PC-3 (cell line): ENCODE measurements around the gene CLCN4. TPM values are rescaled to one million over a fixed set of nuclear protein-coding genes. Genes with fewer than 3 reads are reported as not detected.

Source experiments
- ATAC-seq: fragments of 200-7000 bp; cut with Tn5 transposase; 2 replicates; pipeline ENCODE4 v1.9.1; 2020; ENCODE audit warnings: mild to moderate bottlenecking, moderate library complexity
- BruUV-seq: library from RNA; stranded (reverse); fragments of 400-500 nt; replicated peaks from 2 replicates; lab custom pipeline; 2021; lab: Mats Ljungman, UMichigan
- CTCF ChIA-PET: fragments of 300-600 bp; sonication (Branson Sonifier 250); formaldehyde crosslinking; loops from one replicate; lab custom pipeline; 2022; ENCODE audit warnings: antibody characterized with exemption; lab: Charles Lee
- POLR2A ChIA-PET: fragments of 300-600 bp; sonication (Branson Sonifier 250); formaldehyde crosslinking; loops from one replicate; lab custom pipeline; 2022; ENCODE audit warnings: antibody characterized with exemption; ENCODE audit not compliant: unreplicated experiment; lab: Charles Lee
- DNase-seq: peaks from one replicate; pipeline ENCODE4 v3.0.0-alpha.2; 2015
- H2AFZ ChIP-seq: fragments of 300-600 bp; sonication (generic); 2 replicates; pipeline ENCODE4 v1.6.0; 2016; ENCODE audit warnings: antibody characterized with exemption, low read length
- H3F3A ChIP-seq: fragments of 300-600 bp; sonication (generic); one replicate; pipeline ENCODE4 v1.6.0; 2017; ENCODE audit warnings: antibody characterized with exemption, low read length, control low read depth, mild to moderate bottlenecking; ENCODE audit not compliant: unreplicated experiment
- H3K27ac ChIP-seq: fragments of 300-600 bp; sonication (generic); 2 replicates; pipeline ENCODE4 v1.5.1; 2016; ENCODE audit warnings: mild to moderate bottlenecking, low read length
- H3K27me3 ChIP-seq: fragments of 300-600 bp; sonication (generic); 2 replicates; pipeline ENCODE4 v1.6.1; 2016; ENCODE audit warnings: low read length, mixed read lengths
- H3K36me3 ChIP-seq: fragments of 300-600 bp; sonication (generic); 2 replicates; pipeline ENCODE4 v1.6.1; 2016; ENCODE audit warnings: low read depth, mixed run types, low read length, mixed read lengths
- H3K4me1 ChIP-seq: fragments of 300-600 bp; sonication (generic); 2 replicates; pipeline ENCODE4 v1.5.1; 2016; ENCODE audit warnings: low read length; ENCODE audit not compliant: insufficient read depth
- H3K4me2 ChIP-seq: fragments of 300-600 bp; sonication (generic); 2 replicates; pipeline ENCODE4 v1.6.0; 2016; ENCODE audit warnings: low read length
- H3K4me3 ChIP-seq: fragments of 300-600 bp; sonication (generic); 2 replicates; pipeline ENCODE4 v1.5.1; 2016; ENCODE audit warnings: mild to moderate bottlenecking, low read length, mixed read lengths
- H3K79me2 ChIP-seq: fragments of 300-600 bp; sonication (generic); 2 replicates; pipeline ENCODE4 v1.6.1; 2017; ENCODE audit warnings: low read length, mixed read lengths
- H3K9ac ChIP-seq: fragments of 300-600 bp; sonication (generic); 2 replicates; pipeline ENCODE4 v1.6.0; 2016; ENCODE audit warnings: mild to moderate bottlenecking, low read length
- H3K9me2 ChIP-seq: fragments of 300-600 bp; sonication (generic); replicated peaks from 2 replicates; pipeline ENCODE4 v1.6.1; 2016; ENCODE audit warnings: mixed run types, low read length, mixed read lengths
- H3K9me3 ChIP-seq: fragments of 300-600 bp; sonication (generic); 2 replicates; pipeline ENCODE4 v1.6.1; 2016; ENCODE audit warnings: low read length, mixed read lengths
- H4K20me1 ChIP-seq: fragments of 300-600 bp; sonication (generic); 2 replicates; pipeline ENCODE4 v1.6.1; 2016; ENCODE audit warnings: low read length, mixed read lengths
- CTCF ChIP-seq: fragments of 300-600 bp; sonication (generic); conservative IDR thresholded peaks from 2 replicates; pipeline ENCODE4 v1.5.1; 2017; ENCODE audit warnings: antibody characterized with exemption, low read depth, mild to moderate bottlenecking, low read length
- EZH2 ChIP-seq: fragments of 300-600 bp; sonication (generic); IDR thresholded peaks from one replicate; pipeline ENCODE4 v1.6.1; 2017; ENCODE audit warnings: antibody characterized with exemption, mild to moderate bottlenecking, low read length; ENCODE audit not compliant: unreplicated experiment
- EZH2phosphoT487 ChIP-seq: fragments of 300-600 bp; sonication (generic); IDR thresholded peaks from 2 replicates; pipeline ENCODE4 v1.6.1; 2018; ENCODE audit warnings: mild to moderate bottlenecking, antibody characterized with exemption, low read length, borderline replicate concordance
- intact Hi-C: fragments of 100-400 bp; cut with micrococcal nuclease; formaldehyde crosslinking; loops from 2 replicates; pipeline ENCODE4 v1.9.0; 2023
- total RNA-seq: library from RNA; depleted of rRNA; stranded (reverse); fragments of >200 nt; gene quantifications from 2 replicates; pipeline ENCODE4 v1.2.3, GENCODE V29; 2014

CLCN4 gene
- total RNA-seq, 1 experiment from 2014 or later, result 13.7 TPM

- peak overlapping the region; percentile 61 for H3K9ac ChIP-seq
- H3K4me1 ChIP-seq, result peaks cover 7% of the 10 kb centered on the region
- intact Hi-C loops, result loop anchor here (1.0 to 10.0 kb wide), 4 partner anchors 136 to 914 kb away; no protein-coding TSS in a partner anchor
- ChIA-PET CTCF (interaction anchor here (0.6 to 1.4 kb wide), 4 partner anchors 64 to 568 kb away, joined by 7 to 10 read pairs (median 8); no protein-coding TSS in a partner anchor), POLR2A (interaction anchor here (0.7 to 1.1 kb wide), 2 partner anchors 408 to 430 kb away, joined by 3 to 4 read pairs; partner anchors contain the start of gene MID1)
- H3K4me2 ChIP-seq, result peak overlapping the region; percentile 43; the same call in 1 of the 2 replicates
- H3F3A ChIP-seq, result no peaks in the 10 kb centered on the region
- no peaks in the 10 kb centered on the region for H3K9me3 ChIP-seq
- BruUV-seq, result no TSS peak
- no peak overlapping the region for H3K4me3 ChIP-seq
- ATAC-seq (peak; percentile 86), DNase-seq (peak; percentile 77)
- no peaks in the 10 kb centered on the region for H4K20me1 ChIP-seq
- H2AFZ ChIP-seq, result no peak overlapping the region
- no peaks in the 10 kb centered on the region for H3K79me2 ChIP-seq
- no peaks in the 10 kb centered on the region for H3K36me3 ChIP-seq
- no peaks in the 10 kb centered on the region for H3K27me3 ChIP-seq
- TF ChIP-seq EZH2 (no peak), CTCF (peak; percentile 65)
- H3K27ac ChIP-seq, result peak overlapping the region; percentile 70
- no peaks in the 10 kb centered on the region for H3K9me2 ChIP-seq
Observed at GRCh38 chrX:10190367-10190766, 33.6 kb downstream of the CLCN4 start.

- no peak overlapping the region for H3K9ac ChIP-seq
- no peaks in the 10 kb centered on the region for H3F3A ChIP-seq
- POLR2A ChIA-PET, result no interaction called here
- CTCF ChIA-PET, result no interaction called here
- no peaks in the 10 kb centered on the region for H3K9me2 ChIP-seq
- TF ChIP-seq EZH2phosphoT487 (no peak), EZH2 (no peak), CTCF (no peak)
- H3K27me3 ChIP-seq, result no peaks in the 10 kb centered on the region
- H3K36me3 ChIP-seq, result no peaks in the 10 kb centered on the region
- H4K20me1 ChIP-seq, result no peaks in the 10 kb centered on the region
- no peaks in the 10 kb centered on the region for H3K79me2 ChIP-seq
- H2AFZ ChIP-seq, result no peak overlapping the region
- H3K27ac ChIP-seq, result no peak overlapping the region
- BruUV-seq, result no TSS peak
- no peaks in the 10 kb centered on the region for H3K9me3 ChIP-seq
- ATAC-seq (no peak), DNase-seq (no peak)
- peaks cover 7% of the 10 kb centered on the region for H3K4me1 ChIP-seq
- no peak overlapping the region for H3K4me3 ChIP-seq
- no peak overlapping the region for H3K4me2 ChIP-seq
- intact Hi-C loops, result loop anchor here (10.0 kb wide), 1 partner anchor 911 kb away; no protein-coding TSS in a partner anchor
Observed at GRCh38 chrX:10193587-10193986, 36.8 kb downstream of the CLCN4 start.

GRCh38 chrX:10195425-10195824, 38.6 kb downstream of the CLCN4 start:
- Histone ChIP-seq H3K27ac (no peak overlapping the region), H4K20me1 (no peaks in the 10 kb centered on the region), H3K27me3 (no peaks in the 10 kb centered on the region), H3K4me1 (no peaks in the 10 kb centered on the region; the same call in 1 of the 2 replicates), H3K9me3 (no peaks in the 10 kb centered on the region), H3K36me3 (no peaks in the 10 kb centered on the region), H3K4me2 (no peak overlapping the region), H3K4me3 (no peak overlapping the region), H3K79me2 (no peaks in the 10 kb centered on the region), H3K9ac (no peak overlapping the region), H3K9me2 (no peaks in the 10 kb centered on the region), H3F3A (no peaks in the 10 kb centered on the region), H2AFZ (no peak overlapping the region)
- no peak for TF ChIP-seq CTCF
- TF ChIP-seq EZH2, result no peak
- no peak for TF ChIP-seq EZH2phosphoT487
- intact Hi-C loops, result loop anchor here (10.0 kb wide), 1 partner anchor 909 kb away; no protein-coding TSS in a partner anchor
- ChIA-PET CTCF (no interaction called here), POLR2A (interaction anchor here (0.5 kb wide), 1 partner anchor 424 kb away, joined by 3 read pairs; no protein-coding TSS in a partner anchor)
- DNase-seq, result no peak
- no TSS peak for BruUV-seq
- ATAC-seq, result no peak
